A673 (cell line): ENCODE data around the gene MGMT. TPM values are rescaled to one million over a fixed set of nuclear protein-coding genes. Genes with fewer than 3 reads are reported as not detected.

ENCODE experiments used
- BruUV-seq: library from RNA; stranded (reverse); fragments of 400-500 nt; replicated peaks from 2 replicates; lab custom pipeline; 2021; lab: Mats Ljungman, UMichigan
- CTCF ChIA-PET: fragments of 300-600 bp; sonication (Branson Sonifier 250); formaldehyde crosslinking; loops from one replicate; lab custom pipeline; 2022; ENCODE audit warnings: antibody characterized with exemption; lab: Charles Lee
- POLR2A ChIA-PET: fragments of 300-600 bp; sonication (Branson Sonifier 250); formaldehyde crosslinking; loops from one replicate; lab custom pipeline; 2022; ENCODE audit warnings: antibody characterized with exemption; ENCODE audit not compliant: low non-redundant PET; lab: Charles Lee
- DNase-seq: peaks from one replicate; pipeline ENCODE4 v3.0.0-alpha.2; 2015; ENCODE audit warnings: low spot score
- H3K27ac ChIP-seq: fragments of 200-600 bp; sonication (generic); 2 replicates; pipeline ENCODE4 v1.5.1; 2016; ENCODE audit warnings: mixed run types, low read depth, mild to moderate bottlenecking, mixed read lengths, antibody characterized with exemption, low read length; ENCODE audit not compliant: poor library complexity, severe bottlenecking
- H3K27me3 ChIP-seq: fragments of 200-600 bp; sonication (generic); replicated peaks from 2 replicates; pipeline ENCODE4 v1.6.1; 2017; ENCODE audit warnings: mixed run types, low read depth, mild to moderate bottlenecking, mixed read lengths, antibody characterized with exemption, low read length; ENCODE audit not compliant: insufficient read depth, poor library complexity
- H3K36me3 ChIP-seq: fragments of 200-600 bp; sonication (generic); 2 replicates; pipeline ENCODE4 v1.6.1; 2016; ENCODE audit warnings: mixed run types, mild to moderate bottlenecking, mixed read lengths, antibody characterized with exemption, low read length; ENCODE audit not compliant: insufficient read depth, poor library complexity, severe bottlenecking
- H3K4me1 ChIP-seq: fragments of 200-600 bp; sonication (generic); 2 replicates; pipeline ENCODE4 v1.6.1; 2017; ENCODE audit warnings: mixed run types, mild to moderate bottlenecking, mixed read lengths, antibody characterized with exemption, low read length; ENCODE audit not compliant: insufficient read depth, poor library complexity, severe bottlenecking
- H3K4me3 ChIP-seq: fragments of 200-600 bp; sonication (generic); 2 replicates; pipeline ENCODE4 v1.5.1; 2016; ENCODE audit warnings: low read depth, mixed run types, mild to moderate bottlenecking, mixed read lengths, low read length; ENCODE audit not compliant: poor library complexity, severe bottlenecking
- H3K9me3 ChIP-seq: fragments of 200-600 bp; sonication (generic); 2 replicates; pipeline ENCODE4 v1.6.1; 2016; ENCODE audit warnings: mixed run types, low read depth, mild to moderate bottlenecking, mixed read lengths, antibody characterized with exemption, low read length; ENCODE audit not compliant: poor library complexity, severe bottlenecking
- EZH2 ChIP-seq: fragments of 200-600 bp; sonication (generic); IDR thresholded peaks from 2 replicates; pipeline ENCODE4 v1.6.1; 2017; ENCODE audit warnings: borderline replicate concordance, low read depth, mild to moderate bottlenecking, mixed read lengths, antibody characterized with exemption, low read length; ENCODE audit not compliant: poor library complexity, severe bottlenecking
- intact Hi-C: fragments of 100-400 bp; cut with micrococcal nuclease; formaldehyde crosslinking; loops from one replicate; pipeline ENCODE4 v1.10.0; 2022; ENCODE audit not compliant: unreplicated experiment
- total RNA-seq: library from RNA; stranded (reverse); gene quantifications from 2 replicates; pipeline ENCODE4 v1.2.3, GENCODE V29; 2021
- TF ChIP-seq, protein P1 (sequence below): fragments of 300-800, 200-600 bp; sonication (generic); conservative IDR thresholded peaks from 2 replicates; pipeline ENCODE4 v1.5.1; 2017; ENCODE audit warnings: low read depth, mild to moderate bottlenecking, antibody characterized with exemption, low read length, moderate library complexity, mixed read lengths

Gene MGMT
- total RNA-seq, 1 experiment from 2014 or later: 19.5 TPM

- no peak overlapping the region for H3K27ac ChIP-seq
- no peak overlapping the region for H3K4me3 ChIP-seq
- no peaks in the 10 kb centered on the region for H3K36me3 ChIP-seq
- H3K27me3 ChIP-seq: no peaks in the 10 kb centered on the region
- BruUV-seq: no TSS peak
- no peaks in the 10 kb centered on the region for H3K4me1 ChIP-seq
- CTCF ChIA-PET: no interaction called here
- POLR2A ChIA-PET: no interaction called here
- intact Hi-C loops: no loop called here
- no peak for DNase-seq
- TF ChIP-seq, protein P1, sequence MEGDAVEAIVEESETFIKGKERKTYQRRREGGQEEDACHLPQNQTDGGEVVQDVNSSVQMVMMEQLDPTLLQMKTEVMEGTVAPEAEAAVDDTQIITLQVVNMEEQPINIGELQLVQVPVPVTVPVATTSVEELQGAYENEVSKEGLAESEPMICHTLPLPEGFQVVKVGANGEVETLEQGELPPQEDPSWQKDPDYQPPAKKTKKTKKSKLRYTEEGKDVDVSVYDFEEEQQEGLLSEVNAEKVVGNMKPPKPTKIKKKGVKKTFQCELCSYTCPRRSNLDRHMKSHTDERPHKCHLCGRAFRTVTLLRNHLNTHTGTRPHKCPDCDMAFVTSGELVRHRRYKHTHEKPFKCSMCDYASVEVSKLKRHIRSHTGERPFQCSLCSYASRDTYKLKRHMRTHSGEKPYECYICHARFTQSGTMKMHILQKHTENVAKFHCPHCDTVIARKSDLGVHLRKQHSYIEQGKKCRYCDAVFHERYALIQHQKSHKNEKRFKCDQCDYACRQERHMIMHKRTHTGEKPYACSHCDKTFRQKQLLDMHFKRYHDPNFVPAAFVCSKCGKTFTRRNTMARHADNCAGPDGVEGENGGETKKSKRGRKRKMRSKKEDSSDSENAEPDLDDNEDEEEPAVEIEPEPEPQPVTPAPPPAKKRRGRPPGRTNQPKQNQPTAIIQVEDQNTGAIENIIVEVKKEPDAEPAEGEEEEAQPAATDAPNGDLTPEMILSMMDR: no peak
- TF ChIP-seq EZH2: no peak
- no peaks in the 10 kb centered on the region for H3K9me3 ChIP-seq
These were observed 10.0 kb downstream of the MGMT start for GRCh38 chr10:129477051-129477450.

- Histone ChIP-seq H3K36me3 (no peaks in the 10 kb centered on the region), H3K27me3 (no peaks in the 10 kb centered on the region), H3K4me1 (no peaks in the 10 kb centered on the region), H3K4me3 (no peak overlapping the region), H3K27ac (no peak overlapping the region), H3K9me3 (peaks cover 26% of the 10 kb centered on the region)
- intact Hi-C loops: no loop called here
- TF ChIP-seq, protein P1: no peak
- no peak for TF ChIP-seq EZH2
- ChIA-PET POLR2A (no interaction called here), CTCF (no interaction called here)
- no TSS peak for BruUV-seq
- DNase-seq: no peak
These were observed 14.6 kb downstream of the MGMT start for GRCh38 chr10:129481641-129482040.

GRCh38 chr10:129483430-129484010 lies 16.5 kb downstream of the MGMT start:
- H3K4me1 ChIP-seq: no peaks in the 10 kb centered on the region
- no peak overlapping the region for H3K27ac ChIP-seq
- BruUV-seq: no TSS peak
- H3K9me3 ChIP-seq: peaks cover 30% of the 10 kb centered on the region
- no peak for DNase-seq
- no peaks in the 10 kb centered on the region for H3K36me3 ChIP-seq
- ChIA-PET CTCF (no interaction called here), POLR2A (no interaction called here)
- no peaks in the 10 kb centered on the region for H3K27me3 ChIP-seq
- intact Hi-C loops: no loop called here
- TF ChIP-seq, protein P1: no peak
- TF ChIP-seq EZH2: no peak
- H3K4me3 ChIP-seq: no peak overlapping the region
